SJCRH30 (cell line): ENCODE measurements around the gene PTGDS. TPM values are rescaled to one million over a fixed set of nuclear protein-coding genes. Genes with fewer than 3 reads are reported as not detected.

Source experiments
- DNase-seq, 2 experiments: peaks; one replicate each; pipeline ENCODE4 v3.0.0-alpha.2; 2015 to 2020
- H3K27ac ChIP-seq: fragments of 250-450 bp; sonication (Bioruptor Pico); 2 replicates; pipeline ENCODE4 v1.5.1; 2020; ENCODE audit warnings: mild to moderate bottlenecking, moderate library complexity
- H3K27me3 ChIP-seq: fragments of 250-450 bp; sonication (Bioruptor Pico); 2 replicates; pipeline ENCODE4 v1.5.1; 2020; ENCODE audit warnings: mild to moderate bottlenecking, moderate library complexity
- H3K36me3 ChIP-seq: fragments of 250-450 bp; sonication (Bioruptor Pico); 2 replicates; pipeline ENCODE4 v1.5.1; 2020; ENCODE audit warnings: mild to moderate bottlenecking, moderate library complexity
- H3K4me1 ChIP-seq: fragments of 250-450 bp; sonication (Bioruptor Pico); 2 replicates; pipeline ENCODE4 v1.5.1; 2020; ENCODE audit warnings: mild to moderate bottlenecking, moderate library complexity
- H3K4me3 ChIP-seq: fragments of 250-450 bp; sonication (Bioruptor Pico); 2 replicates; pipeline ENCODE4 v1.5.1; 2020; ENCODE audit warnings: mild to moderate bottlenecking, moderate library complexity
- H3K9me3 ChIP-seq: fragments of 250-450 bp; sonication (Bioruptor Pico); replicated peaks from 2 replicates; pipeline ENCODE4 v1.5.1; 2020; ENCODE audit warnings: mild to moderate bottlenecking, moderate library complexity
- total RNA-seq: library from RNA; depleted of rRNA; stranded (reverse); fragments of >200 nt; shearing (Covaris generic); gene quantifications from 2 replicates; pipeline ENCODE4 v1.2.3, GENCODE V29; 2014; rRNA removed

The PTGDS gene
- total RNA-seq, 1 experiment from 2014 or later = not detected

DNA sequence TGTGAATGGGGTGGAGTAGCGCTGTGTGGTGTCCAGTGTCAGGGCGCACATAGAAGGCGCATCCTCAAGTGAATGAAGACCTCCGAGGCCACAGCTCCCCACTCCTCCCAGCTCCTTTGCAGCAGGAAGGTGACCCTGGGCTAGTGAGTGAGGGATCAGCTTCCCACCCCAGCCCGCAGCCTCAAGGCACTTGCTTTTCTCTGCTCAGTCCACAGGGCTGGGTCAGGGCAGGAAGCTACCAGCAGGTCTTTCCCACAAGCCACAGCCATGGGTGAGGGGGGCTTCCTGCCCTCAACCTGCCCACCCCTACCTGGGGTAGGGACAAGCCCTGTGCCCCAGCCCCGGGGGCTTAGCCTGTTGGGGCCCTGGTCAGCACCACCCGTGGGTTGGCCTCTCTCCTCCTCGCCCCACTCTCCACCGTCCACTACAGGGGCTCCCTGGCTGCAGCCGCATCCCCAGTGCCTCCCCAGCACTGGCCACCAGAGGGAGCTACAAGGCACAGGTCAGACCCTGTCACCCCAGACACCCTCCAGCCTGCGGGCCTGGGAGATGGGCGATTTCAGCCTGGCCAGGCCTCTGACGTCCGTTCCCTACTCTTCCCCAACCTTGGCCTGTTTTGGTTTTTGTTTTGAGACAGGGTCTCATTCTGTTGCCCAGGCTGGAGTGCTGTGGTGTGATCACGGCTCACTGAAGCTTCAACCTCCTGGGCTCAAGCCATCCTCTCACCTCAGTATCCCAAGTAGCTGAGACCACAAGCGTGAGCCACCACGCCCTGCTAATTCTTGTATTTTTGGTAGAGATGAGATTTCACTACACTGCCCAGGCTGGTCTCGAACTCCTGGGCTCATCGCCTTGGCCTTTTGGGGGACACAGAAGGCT, 52.0 kb downstream of the PTGDS start:
- Histone ChIP-seq H3K27ac (no peak overlapping the region), H3K4me1 (peaks cover 18% of the 10 kb centered on the region), H3K4me3 (no peak overlapping the region), H3K9me3 (no peaks in the 10 kb centered on the region), H3K36me3 (no peaks in the 10 kb centered on the region), H3K27me3 (peaks cover 18% of the 10 kb centered on the region)
- peak; percentile 81 to 87 for DNase-seq

DNA sequence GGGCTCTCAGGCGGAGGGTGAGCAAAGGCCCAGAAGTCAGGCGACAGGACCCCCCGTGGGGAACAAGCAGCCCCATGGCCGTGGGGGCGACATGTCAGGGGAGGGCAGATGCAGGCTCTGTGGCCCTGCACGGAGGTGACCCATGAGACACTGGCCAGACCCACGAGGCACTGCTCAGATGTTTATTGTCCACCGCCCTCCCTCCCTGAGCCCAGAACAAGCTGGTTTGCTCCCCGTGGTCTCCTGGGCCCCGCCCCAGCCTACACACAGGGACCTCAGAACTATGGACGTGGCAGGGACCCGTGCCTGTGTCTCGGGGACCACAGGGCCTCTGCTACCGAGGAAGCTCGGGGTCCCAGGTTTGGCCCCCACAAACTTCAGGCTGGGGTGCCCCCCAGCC, 52.7 kb downstream of the PTGDS start:
- H3K9me3 ChIP-seq = no peaks in the 10 kb centered on the region
- H3K4me1 ChIP-seq = peaks cover 15% of the 10 kb centered on the region
- no peaks in the 10 kb centered on the region for H3K36me3 ChIP-seq
- H3K27me3 ChIP-seq = peaks cover 18% of the 10 kb centered on the region
- H3K27ac ChIP-seq = no peak overlapping the region
- H3K4me3 ChIP-seq = no peak overlapping the region
- no peak for DNase-seq

DNA sequence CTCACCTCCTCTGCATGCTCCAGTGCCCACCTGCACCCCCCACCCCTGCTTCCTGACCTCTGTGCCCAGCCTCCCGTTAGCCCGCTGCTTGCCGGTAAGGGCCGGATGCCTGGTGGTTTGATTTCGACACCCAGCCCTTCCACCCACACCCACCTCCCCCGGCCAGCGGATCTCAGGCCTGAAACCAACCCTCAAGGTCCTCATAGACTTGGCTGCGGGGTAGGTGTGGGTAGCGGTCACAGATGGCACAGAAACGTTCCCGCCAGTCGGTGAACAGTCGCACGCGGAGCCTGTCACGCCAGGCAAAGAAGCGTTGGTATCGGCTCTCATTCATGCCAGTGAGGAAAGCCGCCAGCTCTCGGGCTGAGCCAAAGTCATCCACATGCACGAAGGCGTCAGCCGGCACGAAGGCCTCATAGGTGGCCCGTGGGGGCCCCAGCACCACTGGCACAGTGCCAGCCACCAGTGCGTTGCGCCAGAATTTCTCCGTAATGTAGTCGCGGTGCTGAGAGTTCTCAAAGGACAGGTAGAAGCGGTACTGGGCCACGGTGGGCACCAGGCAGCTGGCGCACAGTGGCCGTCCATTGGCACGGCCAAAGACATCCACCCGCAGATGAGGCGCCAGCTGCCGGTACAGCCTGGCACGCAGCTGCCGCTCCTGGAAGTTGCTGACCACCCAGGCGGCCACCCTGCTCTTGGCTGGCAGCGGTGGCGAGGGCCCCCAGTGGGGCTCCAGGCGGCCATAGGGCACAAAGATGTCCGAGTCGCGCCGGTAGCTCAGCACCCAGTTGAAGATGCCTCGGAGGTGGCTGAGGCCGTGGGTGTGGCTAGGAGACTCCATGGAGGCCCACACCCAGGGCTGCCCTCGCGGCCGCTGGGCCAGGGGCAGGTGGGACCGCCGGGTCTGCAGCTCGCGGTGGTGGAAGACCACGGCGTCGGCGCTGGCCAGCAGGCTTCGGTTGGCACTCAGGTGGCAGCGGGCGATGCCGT, 53.5 kb downstream of the PTGDS start:
- H3K4me1 ChIP-seq = peaks cover 6% of the 10 kb centered on the region; the same call in 1 of the 2 replicates
- H3K4me3 ChIP-seq = no peak overlapping the region
- no peaks in the 10 kb centered on the region for H3K9me3 ChIP-seq
- no peaks in the 10 kb centered on the region for H3K36me3 ChIP-seq
- peaks cover 13% of the 10 kb centered on the region; the same call in 1 of the 2 replicates for H3K27me3 ChIP-seq
- DNase-seq = no peak
- no peak overlapping the region for H3K27ac ChIP-seq

Other genes starting within 250 kb of the PTGDS start
- gene LCN10, start 234.6 kb upstream of the PTGDS start, total RNA-seq = 0.10 TPM in 1 of 2 replicates, not detected in the other
- gene LCN6, start 229.0 kb upstream of the PTGDS start, total RNA-seq = not detected in 2 replicates
- gene LCN8, start 219.3 kb upstream of the PTGDS start, total RNA-seq = not detected in 2 replicates
- gene LCN15, start 213.0 kb upstream of the PTGDS start, total RNA-seq = not detected in 2 replicates
- 17.3 and 26.2 TPM in 2 replicates for gene TMEM141, start 186.2 kb upstream of the PTGDS start, total RNA-seq
- 0.14 TPM in 1 of 2 replicates, not detected in the other for gene CCDC183, start 181.2 kb upstream of the PTGDS start, total RNA-seq
- gene RABL6, start 169.6 kb upstream of the PTGDS start, total RNA-seq = 102 and 108 TPM in 2 replicates
- 0.35 and 0.77 TPM in 2 replicates for gene AJM1, start 135.0 kb upstream of the PTGDS start, total RNA-seq
- 79.9 and 109 TPM in 2 replicates for gene PHPT1, start 128.1 kb upstream of the PTGDS start, total RNA-seq
- gene MAMDC4, start 125.2 kb upstream of the PTGDS start, total RNA-seq = 1.9 and 4.4 TPM in 2 replicates
- 410 and 447 TPM in 2 replicates for gene EDF1, start 111.2 kb upstream of the PTGDS start, total RNA-seq
- 19.5 and 23.6 TPM in 2 replicates for gene TRAF2, start 91.0 kb upstream of the PTGDS start, total RNA-seq
- 37.1 and 40.4 TPM in 2 replicates for gene FBXW5, start 32.8 kb upstream of the PTGDS start, total RNA-seq
- not detected in 2 replicates for gene C8G, start 32.3 kb upstream of the PTGDS start, total RNA-seq
- not detected in 2 replicates for gene LCN12, start 25.2 kb upstream of the PTGDS start, total RNA-seq
- not detected in 2 replicates for gene LCNL1, start 5.5 kb downstream of the PTGDS start, total RNA-seq
- gene PAXX, start 14.9 kb downstream of the PTGDS start, total RNA-seq = 25.9 and 27.8 TPM in 2 replicates
- gene CLIC3, start 19.1 kb downstream of the PTGDS start, total RNA-seq = 0.28 and 0.55 TPM in 2 replicates
- gene ABCA2, start 50.7 kb downstream of the PTGDS start, total RNA-seq = 4.0 and 4.6 TPM in 2 replicates
- not detected in 2 replicates for gene FUT7, start 54.6 kb downstream of the PTGDS start, total RNA-seq
- gene NPDC1, start 68.7 kb downstream of the PTGDS start, total RNA-seq = 0.51 and 0.91 TPM in 2 replicates
- gene ENTPD2, start 76.6 kb downstream of the PTGDS start, total RNA-seq = 1.9 and 2.0 TPM in 2 replicates
- 69.7 and 71.0 TPM in 2 replicates for gene SAPCD2, start 93.1 kb downstream of the PTGDS start, total RNA-seq
- 12.6 and 13.8 TPM in 2 replicates for gene UAP1L1, start 100.0 kb downstream of the PTGDS start, total RNA-seq
- gene MAN1B1, start 109.5 kb downstream of the PTGDS start, total RNA-seq = 38.4 and 42.6 TPM in 2 replicates
- gene DPP7, start 137.2 kb downstream of the PTGDS start, total RNA-seq = 12.6 and 13.4 TPM in 2 replicates
- gene GRIN1, start 161.7 kb downstream of the PTGDS start, total RNA-seq = 0.49 and 2.0 TPM in 2 replicates
- 0.24 and 0.53 TPM in 2 replicates for gene LRRC26, start 192.5 kb downstream of the PTGDS start, total RNA-seq
- gene TMEM210, start 194.6 kb downstream of the PTGDS start, total RNA-seq = not detected in 2 replicates
- gene ANAPC2, start 211.1 kb downstream of the PTGDS start, total RNA-seq = 29.7 and 38.7 TPM in 2 replicates
- gene SSNA1, start 211.2 kb downstream of the PTGDS start, total RNA-seq = 73.0 and 88.1 TPM in 2 replicates
- 14.0 and 14.8 TPM in 2 replicates for gene TPRN, start 223.2 kb downstream of the PTGDS start, total RNA-seq
- 57.3 and 60.5 TPM in 2 replicates for gene TMEM203, start 228.1 kb downstream of the PTGDS start, total RNA-seq
- 12.5 and 17.2 TPM in 2 replicates for gene NDOR1, start 228.2 kb downstream of the PTGDS start, total RNA-seq
- 0.23 and 0.43 TPM in 2 replicates for gene RNF208, start 244.7 kb downstream of the PTGDS start, total RNA-seq
- gene CYSRT1, start 247.7 kb downstream of the PTGDS start, total RNA-seq = 1.7 TPM in 2 replicates
- gene RNF224, start 250.0 kb downstream of the PTGDS start, total RNA-seq = not detected in 2 replicates